C4-2B (cell line): ENCODE data around the gene OIT3.

Experiments
- H3K27ac ChIP-seq: fragments of 450-650 bp; 2 replicates; pipeline ENCODE4 v1.5.1; 2017
- ZFX ChIP-seq: fragments of 450-650 bp; IDR thresholded peaks from 2 replicates; pipeline ENCODE4 v1.6.1; 2017
- TF ChIP-seq, protein P1 (sequence below): fragments of 450-650 bp; conservative IDR thresholded peaks from 2 replicates; pipeline ENCODE4 v1.5.1; 2017; ENCODE audit warnings: mild to moderate bottlenecking

OIT3 gene

GRCh38 chr10:72932259-72933015, 38.9 kb downstream of the OIT3 start:
- TF ChIP-seq, protein P1, sequence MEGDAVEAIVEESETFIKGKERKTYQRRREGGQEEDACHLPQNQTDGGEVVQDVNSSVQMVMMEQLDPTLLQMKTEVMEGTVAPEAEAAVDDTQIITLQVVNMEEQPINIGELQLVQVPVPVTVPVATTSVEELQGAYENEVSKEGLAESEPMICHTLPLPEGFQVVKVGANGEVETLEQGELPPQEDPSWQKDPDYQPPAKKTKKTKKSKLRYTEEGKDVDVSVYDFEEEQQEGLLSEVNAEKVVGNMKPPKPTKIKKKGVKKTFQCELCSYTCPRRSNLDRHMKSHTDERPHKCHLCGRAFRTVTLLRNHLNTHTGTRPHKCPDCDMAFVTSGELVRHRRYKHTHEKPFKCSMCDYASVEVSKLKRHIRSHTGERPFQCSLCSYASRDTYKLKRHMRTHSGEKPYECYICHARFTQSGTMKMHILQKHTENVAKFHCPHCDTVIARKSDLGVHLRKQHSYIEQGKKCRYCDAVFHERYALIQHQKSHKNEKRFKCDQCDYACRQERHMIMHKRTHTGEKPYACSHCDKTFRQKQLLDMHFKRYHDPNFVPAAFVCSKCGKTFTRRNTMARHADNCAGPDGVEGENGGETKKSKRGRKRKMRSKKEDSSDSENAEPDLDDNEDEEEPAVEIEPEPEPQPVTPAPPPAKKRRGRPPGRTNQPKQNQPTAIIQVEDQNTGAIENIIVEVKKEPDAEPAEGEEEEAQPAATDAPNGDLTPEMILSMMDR = no peak
- no peak for TF ChIP-seq ZFX
- H3K27ac ChIP-seq = no peak overlapping the region

- no peak overlapping the region for H3K27ac ChIP-seq
- TF ChIP-seq ZFX = no peak
- TF ChIP-seq, protein P1 = no peak
These were observed 41.8 kb downstream of the OIT3 start for GRCh38 chr10:72935361-72935760.

- TF ChIP-seq, protein P1 = no peak
- TF ChIP-seq ZFX = no peak
- H3K27ac ChIP-seq = no peak overlapping the region
These were observed 50.1 kb downstream of the OIT3 start for GRCh38 chr10:72943498-72944234.

DNA sequence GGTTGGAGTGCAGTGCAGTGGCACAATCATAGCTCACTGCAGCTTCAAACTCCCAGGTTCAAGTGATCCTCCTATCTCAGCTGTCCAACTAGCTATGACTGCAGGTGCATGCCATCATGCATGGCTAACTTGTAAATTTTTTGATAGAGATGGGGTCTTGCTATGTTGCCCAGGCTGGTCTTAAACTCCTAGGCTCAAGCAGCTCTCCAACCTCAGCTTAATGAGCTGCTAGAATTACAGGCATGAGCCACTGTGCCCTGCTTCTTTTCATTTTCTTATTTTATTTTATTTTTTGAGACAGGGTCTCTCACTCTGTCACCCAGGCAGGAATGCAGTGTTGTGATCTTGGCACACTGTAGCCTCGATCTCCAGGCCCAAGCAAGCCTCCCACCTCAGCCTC, 53.4 kb downstream of the OIT3 start:
- TF ChIP-seq ZFX = no peak
- TF ChIP-seq, protein P1 = no peak
- H3K27ac ChIP-seq = no peak overlapping the region

DNA sequence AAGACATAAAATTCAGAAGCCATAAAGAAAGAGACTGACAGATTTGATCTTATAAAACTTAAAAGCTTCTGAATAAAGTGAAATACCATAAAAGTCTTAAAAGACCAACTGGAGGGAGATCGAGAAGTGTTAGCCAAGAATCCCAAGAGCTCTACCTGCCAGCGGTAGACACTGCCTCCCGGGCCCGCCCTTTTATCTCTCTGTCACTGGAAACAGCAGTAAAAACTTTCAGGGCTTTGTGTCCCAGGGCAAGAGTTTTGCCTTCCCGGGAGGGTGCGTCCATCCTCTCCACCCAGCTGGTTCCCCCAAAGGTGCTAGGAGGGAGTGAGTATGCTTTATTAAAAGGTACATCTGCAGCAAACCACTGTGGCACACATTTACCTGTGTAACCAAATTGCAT, 55.2 kb downstream of the OIT3 start:
- no peak overlapping the region for H3K27ac ChIP-seq

DNA sequence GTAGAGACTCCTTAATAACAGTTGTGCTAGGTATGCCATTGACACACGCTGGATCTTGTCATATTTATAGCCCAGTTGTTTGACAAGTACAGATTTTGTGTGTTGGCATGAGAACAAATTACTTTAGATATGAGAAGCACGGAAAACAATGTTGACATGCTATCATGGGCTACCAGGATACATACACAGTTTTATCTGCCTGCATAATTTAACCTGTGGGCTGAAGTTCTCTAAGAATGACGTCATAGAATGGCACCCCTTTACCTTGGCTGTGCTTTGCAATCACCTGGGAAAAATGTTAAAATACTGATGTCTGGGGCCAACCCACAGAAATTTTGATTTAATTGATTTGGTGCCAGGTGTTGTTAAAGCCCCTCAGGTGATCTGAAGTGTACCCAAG, 58.2 kb downstream of the OIT3 start:
- H3K27ac ChIP-seq = no peak overlapping the region
- no peak for TF ChIP-seq ZFX
- TF ChIP-seq, protein P1 = no peak

More for the DNA sequence above, 55.2 kb downstream of the OIT3 start:
- no peak for TF ChIP-seq ZFX
- TF ChIP-seq, protein P1 = no peak

DNA sequence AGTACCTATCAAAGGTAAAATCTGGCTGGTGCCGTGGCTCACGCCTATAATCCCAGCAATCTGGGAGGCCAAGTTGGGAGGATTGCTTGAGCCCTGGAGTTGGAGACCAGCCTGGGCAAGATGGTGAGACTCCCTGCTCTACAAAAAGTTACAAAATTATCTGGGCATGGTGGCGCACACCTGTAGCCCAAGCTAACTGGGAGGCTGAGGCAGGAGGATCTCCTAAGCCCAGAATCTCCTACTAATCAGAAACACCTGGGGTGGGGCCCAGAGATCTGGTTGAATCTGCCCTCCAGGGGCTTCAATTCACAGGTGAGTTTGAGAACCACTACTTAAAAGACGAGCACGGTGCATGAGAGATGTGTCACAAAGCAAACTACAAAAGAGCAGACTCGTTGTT, 58.6 kb downstream of the OIT3 start:
- no peak overlapping the region; the same call in 1 of the 2 replicates for H3K27ac ChIP-seq
- TF ChIP-seq, protein P1 = no peak
- TF ChIP-seq ZFX = no peak
